Urinary bladder (tissue), 4 donors: ENCODE data around the gene MRPS9. TPM values are rescaled to one million over a fixed set of nuclear protein-coding genes. Genes with fewer than 3 reads are reported as not detected.

Experiments
- DNase-seq: peaks from one replicate; pipeline ENCODE4 v3.0.0-alpha.2; 2015; ENCODE audit errors: extremely low spot score
- H3K27ac ChIP-seq: one replicate; pipeline ENCODE4 v1.5.1; 2013; ENCODE audit warnings: low read depth, mild to moderate bottlenecking, moderate library complexity
- H3K36me3 ChIP-seq: one replicate; pipeline ENCODE4 v1.6.1; 2013; ENCODE audit warnings: mild to moderate bottlenecking, moderate library complexity; ENCODE audit not compliant: insufficient read depth
- H3K4me1 ChIP-seq: one replicate; pipeline ENCODE4 v1.6.1; 2013; ENCODE audit warnings: mild to moderate bottlenecking, moderate library complexity; ENCODE audit not compliant: insufficient read depth
- H3K4me3 ChIP-seq: one replicate; pipeline ENCODE4 v1.5.1; 2013; ENCODE audit warnings: low read depth, low read length
- WGBS: extraction: QIAGEN DNeasy Blood & Tissue Kit; methylation state at CpG from one replicate; pipeline ENCODE4 v1.1.7; 2013; 5-methylcytosine and 5-hydroxymethylcytosine counted together
- polyA plus RNA-seq: library from polyadenylated mRNA; stranded (reverse); fragments of 200-250 nt; gene quantifications from one replicate; pipeline ENCODE4 v1.2.3, GENCODE V29; 2013
- total RNA-seq: library from RNA; depleted of rRNA; stranded (reverse); fragments of >200 nt; gene quantifications from one replicate; pipeline ENCODE4 v1.2.3, GENCODE V29; 2014
- donor health status: healthy with polysubstance abuse.
- donor health status: healthy.

Gene MRPS9
- total RNA-seq, result 23.9 TPM
- polyA plus RNA-seq, result 27.0 TPM

- Histone ChIP-seq H3K4me1 (no peaks in the 10 kb centered on the region), H3K27ac (peak within 1 kb of the TSS; percentile 57), H3K4me3 (peak within 1 kb of the TSS; percentile 71), H3K36me3 (no peaks in the 10 kb centered on the region)
- peak; percentile 93 for DNase-seq
- WGBS, result under 1% methylated on average over 55 of the region's 55 CpGs
These were observed at the start of gene MRPS9 for GRCh38 chr2:105037572-105038382. TSS of gene MRPS9 (plus strand) at chr2:105038069. CDS start at chr2:105038093, 24 bp downstream.

GRCh38 chr2:105005181-105005951 lies 32.5 kb upstream of the MRPS9 start:
- H3K4me1 ChIP-seq, result no peaks in the 10 kb centered on the region
- H3K36me3 ChIP-seq, result no peaks in the 10 kb centered on the region
- 55% methylated on average over 2 of the region's 2 CpGs for WGBS
- H3K27ac ChIP-seq, result no peak overlapping the region
- DNase-seq, result no peak
- H3K4me3 ChIP-seq, result no peak overlapping the region

GRCh38 chr2:105007367-105007766 lies 30.5 kb upstream of the MRPS9 start:
- H3K4me1 ChIP-seq, result no peaks in the 10 kb centered on the region
- H3K36me3 ChIP-seq, result no peaks in the 10 kb centered on the region
- no peak overlapping the region for H3K27ac ChIP-seq
- 97% methylated on average over 1 of the region's 1 CpG for whole genome bisulfite sequencing
- DNase-seq, result no peak
- H3K4me3 ChIP-seq, result no peak overlapping the region

GRCh38 chr2:105032476-105032875 lies 5.4 kb upstream of the MRPS9 start:
- WGBS, result 79% methylated on average over 1 of the region's 1 CpG
- DNase-seq, result no peak
- no peak overlapping the region for H3K4me3 ChIP-seq

GRCh38 chr2:105034170-105034569 lies 3.7 kb upstream of the MRPS9 start:
- Histone ChIP-seq H3K4me3 (no peak overlapping the region), H3K4me1 (no peaks in the 10 kb centered on the region), H3K27ac (no peak overlapping the region), H3K36me3 (no peaks in the 10 kb centered on the region)
- no peak for DNase-seq
- 100% methylated on average over 1 of the region's 1 CpG for WGBS

More at GRCh38 chr2:105032476-105032875, 5.4 kb upstream of the MRPS9 start:
- H3K4me1 ChIP-seq, result no peaks in the 10 kb centered on the region
- no peak overlapping the region for H3K27ac ChIP-seq
- H3K36me3 ChIP-seq, result no peaks in the 10 kb centered on the region

GRCh38 chr2:105038383-105039061 lies 653 bp downstream of the MRPS9 start:
- WGBS, result 4% methylated on average over 17 of the region's 17 CpGs
- Histone ChIP-seq H3K4me1 (no peaks in the 10 kb centered on the region), H3K27ac (peak overlapping the region; percentile 4), H3K4me3 (peak overlapping the region; percentile 71), H3K36me3 (no peaks in the 10 kb centered on the region)
- no peak for DNase-seq

GRCh38 chr2:105039559-105039958 lies 1.7 kb downstream of the MRPS9 start:
- no peaks in the 10 kb centered on the region for H3K36me3 ChIP-seq
- H3K4me3 ChIP-seq, result no peak overlapping the region
- H3K27ac ChIP-seq, result no peak overlapping the region
- DNase-seq, result no peak
- no peaks in the 10 kb centered on the region for H3K4me1 ChIP-seq

GRCh38 chr2:105042189-105042588 lies 4.3 kb downstream of the MRPS9 start:
- no peak for DNase-seq
- H3K4me3 ChIP-seq, result no peak overlapping the region
- WGBS, result 52% methylated on average over 2 of the region's 2 CpGs
- H3K36me3 ChIP-seq, result no peaks in the 10 kb centered on the region
- H3K27ac ChIP-seq, result no peak overlapping the region
- no peaks in the 10 kb centered on the region for H3K4me1 ChIP-seq

- WGBS, result 91% methylated on average over 1 of the region's 1 CpG
- Histone ChIP-seq H3K36me3 (peaks cover 4% of the 10 kb centered on the region), H3K27ac (no peak overlapping the region), H3K4me1 (no peaks in the 10 kb centered on the region), H3K4me3 (no peak overlapping the region)
- DNase-seq, result no peak
These were observed 14.9 kb downstream of the MRPS9 start for GRCh38 chr2:105052773-105053172.

- WGBS, result 99% methylated on average over 2 of the region's 2 CpGs
- no peak overlapping the region for H3K27ac ChIP-seq
- no peak overlapping the region for H3K4me3 ChIP-seq
- peaks cover 4% of the 10 kb centered on the region for H3K36me3 ChIP-seq
- DNase-seq, result no peak
- no peaks in the 10 kb centered on the region for H3K4me1 ChIP-seq
These were observed 17.7 kb downstream of the MRPS9 start for GRCh38 chr2:105055613-105056012.

GRCh38 chr2:105056245-105056644 lies 18.4 kb downstream of the MRPS9 start:
- H3K27ac ChIP-seq, result no peak overlapping the region
- H3K36me3 ChIP-seq, result peaks cover 4% of the 10 kb centered on the region
- 96% methylated on average over 3 of the region's 3 CpGs for WGBS
- no peaks in the 10 kb centered on the region for H3K4me1 ChIP-seq
- no peak overlapping the region for H3K4me3 ChIP-seq
- DNase-seq, result no peak

- WGBS, result 61% methylated on average over 1 of the region's 1 CpG
- no peak overlapping the region for H3K27ac ChIP-seq
- DNase-seq, result no peak
- peaks cover 4% of the 10 kb centered on the region for H3K36me3 ChIP-seq
- no peaks in the 10 kb centered on the region for H3K4me1 ChIP-seq
- H3K4me3 ChIP-seq, result no peak overlapping the region
These were observed 19.1 kb downstream of the MRPS9 start for GRCh38 chr2:105057005-105057404.

- Histone ChIP-seq H3K4me3 (no peak overlapping the region), H3K36me3 (no peaks in the 10 kb centered on the region), H3K27ac (no peak overlapping the region), H3K4me1 (no peaks in the 10 kb centered on the region)
- 97% methylated on average over 3 of the region's 3 CpGs for WGBS
- no peak for DNase-seq
These were observed 23.7 kb downstream of the MRPS9 start for GRCh38 chr2:105061560-105061959.
